WTC11 (cell line): ENCODE results near the gene MAP3K5.

Experiments used
- ATF3 ChIP-seq: sonication (generic); formaldehyde crosslinking; conservative IDR thresholded peaks from 2 replicates; pipeline ENCODE4 v1.8.1; 2022; ENCODE audit warnings: mild to moderate bottlenecking, missing genetic modification reagents
- CREB1 ChIP-seq: sonication (generic); formaldehyde crosslinking; IDR thresholded peaks from 2 replicates; pipeline ENCODE4 v1.8.0; 2023; ENCODE audit warnings: mild to moderate bottlenecking, missing genetic modification reagents
- CTCF ChIP-seq: fragments of 200-600 bp; IDR thresholded peaks from 2 replicates; pipeline ENCODE4 v1.8.0; 2022; ENCODE audit warnings: antibody characterized with exemption
- JUN ChIP-seq: sonication (generic); formaldehyde crosslinking; IDR thresholded peaks from 2 replicates; pipeline ENCODE4 v1.8.0; 2023; ENCODE audit warnings: mild to moderate bottlenecking, missing genetic modification reagents
- KAT7 ChIP-seq: sonication (generic); formaldehyde crosslinking; IDR thresholded peaks from 2 replicates; pipeline ENCODE4 v1.8.1; 2023; ENCODE audit warnings: missing genetic modification reagents, mild to moderate bottlenecking, borderline replicate concordance
- NFE2L1 ChIP-seq: sonication (generic); formaldehyde crosslinking; IDR thresholded peaks from 2 replicates; pipeline ENCODE4 v1.8.1; 2023; ENCODE audit warnings: missing genetic modification reagents
- NR1H2 ChIP-seq: sonication (generic); formaldehyde crosslinking; IDR thresholded peaks from 2 replicates; pipeline ENCODE4 v1.9.0; 2021; ENCODE audit warnings: mild to moderate bottlenecking, moderate library complexity, missing genetic modification reagents
- TCF7 ChIP-seq: sonication (generic); formaldehyde crosslinking; IDR thresholded peaks from 2 replicates; pipeline ENCODE4 v1.8.0; 2022; ENCODE audit warnings: mild to moderate bottlenecking, low read depth, missing genetic modification reagents, moderate library complexity
- ZBTB21 ChIP-seq: sonication (generic); formaldehyde crosslinking; IDR thresholded peaks from 2 replicates; pipeline ENCODE4 v1.8.1; 2023; ENCODE audit warnings: mild to moderate bottlenecking, missing genetic modification reagents, borderline replicate concordance
- ZBTB43 ChIP-seq: sonication (generic); formaldehyde crosslinking; IDR thresholded peaks from 2 replicates; pipeline ENCODE4 v1.8.1; 2023; ENCODE audit warnings: mild to moderate bottlenecking, missing genetic modification reagents
- ZNF121 ChIP-seq: sonication (generic); formaldehyde crosslinking; IDR thresholded peaks from 2 replicates; pipeline ENCODE4 v1.8.0; 2023; ENCODE audit warnings: missing genetic modification reagents
- ZNF317 ChIP-seq: sonication (generic); formaldehyde crosslinking; IDR thresholded peaks from 2 replicates; pipeline ENCODE4 v1.8.1; 2023; ENCODE audit warnings: low read depth, mild to moderate bottlenecking, moderate library complexity, missing genetic modification reagents, borderline replicate concordance
- ZNF425 ChIP-seq: fragments of 250-450 bp; sonication (Bioruptor Pico); conservative IDR thresholded peaks from 2 replicates; pipeline ENCODE4 v1.9.0; 2021; ENCODE audit warnings: mild to moderate bottlenecking
- TF ChIP-seq, protein P1 (sequence below): sonication (generic); formaldehyde crosslinking; IDR thresholded peaks from 2 replicates; pipeline ENCODE4 v1.8.1; 2022; ENCODE audit warnings: missing genetic modification reagents, borderline replicate concordance

- TF ChIP-seq ZBTB21 (no peak), TCF7 (CRISPR knock-in tag) (no peak), CTCF (no peak), JUN (CRISPR knock-in tag) (no peak), ATF3 (no peak), ZNF425 (CRISPR knock-in tag) (no peak), NR1H2 (CRISPR knock-in tag) (no peak), KAT7 (no peak), ZNF317 (CRISPR knock-in tag) (no peak), CREB1 (CRISPR knock-in tag) (no peak), ZNF121 (CRISPR knock-in tag) (no peak), NFE2L1 (no peak), ZBTB43 (CRISPR knock-in tag) (no peak)
- TF ChIP-seq, protein P1, sequence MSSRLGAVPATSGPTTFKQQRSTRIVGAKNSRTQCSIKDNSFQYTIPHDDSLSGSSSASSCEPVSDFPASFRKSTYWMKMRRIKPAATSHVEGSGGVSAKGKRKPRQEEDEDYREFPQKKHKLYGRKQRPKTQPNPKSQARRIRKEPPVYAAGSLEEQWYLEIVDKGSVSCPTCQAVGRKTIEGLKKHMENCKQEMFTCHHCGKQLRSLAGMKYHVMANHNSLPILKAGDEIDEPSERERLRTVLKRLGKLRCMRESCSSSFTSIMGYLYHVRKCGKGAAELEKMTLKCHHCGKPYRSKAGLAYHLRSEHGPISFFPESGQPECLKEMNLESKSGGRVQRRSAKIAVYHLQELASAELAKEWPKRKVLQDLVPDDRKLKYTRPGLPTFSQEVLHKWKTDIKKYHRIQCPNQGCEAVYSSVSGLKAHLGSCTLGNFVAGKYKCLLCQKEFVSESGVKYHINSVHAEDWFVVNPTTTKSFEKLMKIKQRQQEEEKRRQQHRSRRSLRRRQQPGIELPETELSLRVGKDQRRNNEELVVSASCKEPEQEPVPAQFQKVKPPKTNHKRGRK (CRISPR knock-in tag): no peak
These were observed 1.1 kb upstream of the MAP3K5 start for GRCh38 chr6:136793363-136793762.
